ENCODE data around the gene ZBTB7A. TPM values are rescaled to one million over a fixed set of nuclear protein-coding genes. Genes with fewer than 3 reads are reported as not detected.

ZBTB7A gene
- total RNA-seq, 6 donors from 2014 or later: 54.1 to 131 (median 72.6) TPM

- peaks cover 6 to 35% (median 17%) of the 10 kb centered on the region in 4 donors for H3K4me1 ChIP-seq
- WGBS, 2 donors: 91 to 92% methylated on average over 22 of the region's 22 CpGs
- H3K9me3 ChIP-seq: no peaks in the 10 kb centered on the region
- H3K27me3 ChIP-seq: no peaks in the 10 kb centered on the region
- no peak overlapping the region for H3K4me3 ChIP-seq
- H3K27ac ChIP-seq: no peak overlapping the region
- peaks cover 0 to 94% (median 70%) of the 10 kb centered on the region in 4 donors for H3K36me3 ChIP-seq
- DNase-seq (peak in 1 of 2 donors; percentile 68), ATAC-seq (ENCODE audit: low FRiP score in 2 of 2) (no peak)
- TF ChIP-seq EP300 (IDR thresholded peaks at IDR 0.05) (no peak), CTCF (IDR thresholded peaks at IDR 0.05) (no peak), POLR2A (IDR thresholded peaks at IDR 0.05) (no peak), POLR2AphosphoS5 (IDR thresholded peaks at IDR 0.05) (no peak)
Observed at GRCh38 chr19:4113398-4114088, 46.8 kb upstream of the ZBTB7A start.

GRCh38 chr19:4112367-4112766 is 45.7 kb upstream of the ZBTB7A start:
- no peaks in the 10 kb centered on the region for H3K9me3 ChIP-seq
- no peak for TF ChIP-seq POLR2AphosphoS5 (IDR thresholded peaks at IDR 0.05)
- no peak for TF ChIP-seq POLR2A (IDR thresholded peaks at IDR 0.05)
- TF ChIP-seq EP300 (IDR thresholded peaks at IDR 0.05): no peak
- TF ChIP-seq CTCF (IDR thresholded peaks at IDR 0.05): no peak
- ATAC-seq (ENCODE audit: low FRiP score in 2 of 2): no peak
- H3K4me3 ChIP-seq: no peak overlapping the region
- H3K4me1 ChIP-seq: peaks cover 6 to 32% (median 17%) of the 10 kb centered on the region in 4 donors
- H3K27me3 ChIP-seq: no peaks in the 10 kb centered on the region
- H3K27ac ChIP-seq: peak overlapping the region in 1 of 4 donors; percentile 7
- WGBS, 2 donors: 87 to 97% methylated on average over 10 to 17 of the region's 17 CpGs
- peaks cover 0 to 99% (median 76%) of the 10 kb centered on the region in 4 donors for H3K36me3 ChIP-seq
- peak in 1 of 2 donors; percentile 73 for DNase-seq

- TF ChIP-seq POLR2AphosphoS5 (IDR thresholded peaks at IDR 0.05) (no peak), EP300 (IDR thresholded peaks at IDR 0.05) (no peak), POLR2A (IDR thresholded peaks at IDR 0.05) (no peak), CTCF (IDR thresholded peaks at IDR 0.05) (no peak)
- 92 to 94% methylated on average over 6 of the region's 6 CpGs for WGBS, 2 donors
- DNase-seq (no peak), ATAC-seq (ENCODE audit: low FRiP score in 2 of 2) (no peak)
- H3K4me3 ChIP-seq: no peak overlapping the region
- H3K9me3 ChIP-seq: no peaks in the 10 kb centered on the region
- no peaks in the 10 kb centered on the region for H3K27me3 ChIP-seq
- H3K4me1 ChIP-seq: peaks cover 0 to 13% (median under 1%) of the 10 kb centered on the region in 4 donors
- H3K36me3 ChIP-seq: peaks cover 0 to 95% (median 65%) of the 10 kb centered on the region in 4 donors
- H3K27ac ChIP-seq: peak overlapping the region in 3 of 4 donors; percentile 1 to 51 (median 48)
Observed at GRCh38 chr19:4109626-4109945, 42.9 kb upstream of the ZBTB7A start.

- no peak for TF ChIP-seq EP300 (IDR thresholded peaks at IDR 0.05)
- ATAC-seq (ENCODE audit: low FRiP score in 2 of 2): no peak
Observed at GRCh38 chr19:4108767-4109625, 42.3 kb upstream of the ZBTB7A start.

GRCh38 chr19:4103080-4103433 is 36.4 kb upstream of the ZBTB7A start:
- WGBS, 2 donors: 83 to 91% methylated on average over 4 to 8 of the region's 9 CpGs

More at GRCh38 chr19:4108767-4109625, 42.3 kb upstream of the ZBTB7A start:
- 70 to 82% methylated on average over 30 to 35 of the region's 35 CpGs for WGBS, 2 donors
- no peaks in the 10 kb centered on the region for H3K27me3 ChIP-seq
- H3K36me3 ChIP-seq: peaks cover 0 to 95% (median 63%) of the 10 kb centered on the region in 4 donors
- H3K27ac ChIP-seq: peak overlapping the region in 3 of 4 donors; percentile 1 to 51 (median 48)
- no peaks in the 10 kb centered on the region for H3K9me3 ChIP-seq
- DNase-seq: peak; percentile 45 to 76
- no peak overlapping the region for H3K4me3 ChIP-seq
- H3K4me1 ChIP-seq: peaks cover 0 to 13% (median 0%) of the 10 kb centered on the region in 4 donors

More at GRCh38 chr19:4103080-4103433, 36.4 kb upstream of the ZBTB7A start:
- ATAC-seq (ENCODE audit: low FRiP score in 2 of 2) (no peak), DNase-seq (no peak)
- Histone ChIP-seq H3K9me3 (no peaks in the 10 kb centered on the region), H3K27me3 (no peaks in the 10 kb centered on the region), H3K36me3 (peaks cover 14 to 95% (median 70%) of the 10 kb centered on the region in 4 donors), H3K4me1 (peaks cover 0 to 19% (median 6%) of the 10 kb centered on the region in 4 donors), H3K4me3 (no peak overlapping the region), H3K27ac (no peak overlapping the region)
- TF ChIP-seq POLR2AphosphoS5 (IDR thresholded peaks at IDR 0.05): no peak
- TF ChIP-seq POLR2A (IDR thresholded peaks at IDR 0.05): no peak
- no peak for TF ChIP-seq EP300 (IDR thresholded peaks at IDR 0.05)

Data from upper lobe of left lung (tissue), 6 donors.